Measurements from ENCODE around the gene NLRP9.
A peak's percentile ranks its signal among the peaks of the same experiment; 100 is the strongest.

Gene NLRP9

GRCh38 chr19:55687281-55688201 lies 50.7 kb downstream of the NLRP9 start:
- no peak for DNase-seq (ENCODE audit: low spot score)

DNA sequence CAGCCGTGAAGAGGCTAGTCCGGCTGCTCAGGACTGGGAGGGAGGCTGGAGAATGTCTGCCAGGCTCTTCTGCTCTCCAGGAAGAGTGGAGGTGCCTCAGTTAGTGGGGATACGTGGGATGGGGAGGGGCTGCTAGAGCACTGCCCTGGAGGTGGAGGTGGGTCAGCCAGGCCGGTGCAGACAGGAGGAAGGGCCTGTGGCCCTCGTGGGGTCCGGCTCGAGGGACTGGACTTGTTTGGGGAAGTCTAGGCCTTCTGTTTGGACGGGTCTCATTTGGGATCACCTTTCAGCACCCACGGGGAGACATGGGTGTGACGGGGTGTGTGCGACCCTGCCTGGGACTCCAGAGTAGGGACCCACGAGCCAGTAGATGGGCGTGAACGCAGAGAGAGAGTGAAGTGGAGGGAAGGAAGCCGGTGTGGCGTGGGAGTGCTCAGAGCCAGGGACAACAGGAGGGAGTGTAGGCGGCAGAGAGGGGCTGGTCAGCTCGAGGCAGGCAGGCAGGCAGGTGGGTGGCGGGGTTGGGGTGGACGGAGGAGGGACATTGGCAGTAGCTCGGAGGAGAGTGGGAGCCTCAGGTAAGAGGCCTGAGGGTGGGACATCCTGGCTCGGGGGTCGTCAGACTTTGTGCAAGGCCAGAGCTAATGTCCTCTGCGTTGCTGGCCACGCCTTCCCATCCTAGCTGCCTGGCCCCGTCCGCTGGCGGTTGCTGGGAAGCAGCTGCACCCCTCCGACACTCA lies 51.7 kb downstream of the NLRP9 start:
- no peak for DNase-seq (ENCODE audit: low spot score)

DNA sequence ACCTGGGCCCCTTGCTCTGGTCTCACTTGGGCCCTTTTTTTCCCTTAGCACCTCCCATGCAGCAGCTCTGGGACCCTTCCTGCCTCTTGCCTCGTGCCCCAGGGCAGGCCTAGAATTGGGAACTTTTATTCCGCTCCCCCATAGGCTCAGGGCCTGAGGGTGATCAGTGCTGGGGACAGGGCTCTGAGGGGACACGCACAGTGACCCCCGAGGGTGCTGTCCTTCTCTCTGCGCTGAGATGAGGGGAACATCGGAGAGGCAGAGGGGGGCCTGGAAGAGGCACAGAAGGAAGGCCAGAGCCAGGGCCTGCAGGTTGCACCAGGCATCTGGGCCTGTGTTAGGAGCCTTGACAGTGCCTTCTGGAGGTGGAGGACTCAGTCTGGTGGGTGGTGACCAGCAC lies 52.4 kb downstream of the NLRP9 start:
- DNase-seq (ENCODE audit: low spot score) = no peak

DNA sequence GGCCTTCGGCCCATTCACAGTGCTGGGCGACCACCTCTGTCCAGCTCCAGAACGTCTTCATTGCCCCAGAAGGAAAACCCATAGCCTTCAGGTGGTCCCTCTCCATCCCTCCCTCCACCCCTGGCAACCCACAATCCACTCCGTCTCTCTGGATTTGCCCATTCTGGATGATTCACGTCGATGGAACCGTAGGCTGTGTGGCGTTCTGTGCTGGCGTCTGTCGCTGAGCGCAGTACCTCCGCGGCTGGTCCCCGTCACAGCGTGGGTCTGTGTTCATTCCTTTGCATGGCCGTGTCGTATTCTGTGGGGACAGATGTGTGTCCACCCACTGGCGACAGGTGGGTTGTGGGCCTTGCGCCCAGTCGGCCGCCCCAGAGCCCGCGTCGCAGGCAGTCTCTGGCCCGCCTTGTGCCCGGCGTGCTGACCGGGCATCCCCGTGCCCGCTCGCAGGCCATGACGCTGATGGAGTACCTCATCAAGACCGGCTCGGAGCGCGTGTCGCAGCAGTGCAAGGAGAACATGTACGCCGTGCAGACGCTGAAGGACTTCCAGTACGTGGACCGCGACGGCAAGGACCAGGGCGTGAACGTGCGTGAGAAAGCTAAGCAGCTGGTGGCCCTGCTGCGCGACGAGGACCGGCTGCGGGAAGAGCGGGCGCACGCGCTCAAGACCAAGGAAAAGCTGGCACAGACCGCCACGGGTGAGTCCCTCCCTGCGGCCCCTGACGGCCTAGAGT lies 53.1 kb downstream of the NLRP9 start:
- no peak for DNase-seq (ENCODE audit: low spot score)

DNA sequence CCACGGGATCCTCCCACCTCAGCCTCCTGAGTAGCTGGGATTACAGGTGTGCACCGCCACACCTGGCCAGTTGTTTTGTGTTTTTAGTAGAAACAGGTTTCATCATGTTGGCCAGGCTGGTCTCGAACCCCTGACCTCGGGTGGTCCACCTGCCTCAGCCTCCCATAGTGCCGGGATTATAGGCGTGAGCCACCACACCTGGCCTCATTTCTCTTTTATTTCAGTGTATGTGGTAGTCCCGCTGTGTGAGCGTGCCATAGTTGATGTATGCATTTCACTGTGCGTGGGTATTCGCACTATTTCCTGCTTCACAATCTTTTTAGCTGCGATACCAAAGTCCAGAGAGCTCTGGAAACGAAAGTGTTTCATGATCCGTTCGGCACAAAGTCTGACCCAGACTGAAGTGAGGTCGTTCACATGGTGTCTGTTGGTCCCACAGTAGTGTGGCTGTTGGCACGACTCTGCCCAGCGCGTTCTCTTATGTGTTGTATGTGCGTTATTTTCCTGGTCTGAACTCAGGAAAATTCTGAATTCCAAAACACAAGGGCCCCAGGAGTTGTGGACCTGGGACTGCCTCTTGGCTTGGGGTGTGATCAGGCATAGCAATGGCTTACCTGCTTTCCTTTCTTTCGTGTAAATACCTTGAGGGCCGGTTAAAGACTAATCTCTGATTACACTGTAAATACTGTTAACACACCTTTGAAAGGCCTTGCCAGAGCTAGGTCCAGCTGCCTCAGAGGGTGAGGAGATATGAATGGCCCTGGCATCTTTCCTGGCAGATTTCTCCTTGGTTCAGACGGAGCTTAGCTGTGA lies 54.5 kb downstream of the NLRP9 start:
- no peak for DNase-seq (ENCODE audit: low spot score)

- DNase-seq (ENCODE audit: low spot score) = no peak
Observed at GRCh38 chr19:55681131-55682092, 56.8 kb downstream of the NLRP9 start.

GRCh38 chr19:55680339-55681130 lies 57.7 kb downstream of the NLRP9 start:
- no peak for DNase-seq (ENCODE audit: low spot score)

DNA sequence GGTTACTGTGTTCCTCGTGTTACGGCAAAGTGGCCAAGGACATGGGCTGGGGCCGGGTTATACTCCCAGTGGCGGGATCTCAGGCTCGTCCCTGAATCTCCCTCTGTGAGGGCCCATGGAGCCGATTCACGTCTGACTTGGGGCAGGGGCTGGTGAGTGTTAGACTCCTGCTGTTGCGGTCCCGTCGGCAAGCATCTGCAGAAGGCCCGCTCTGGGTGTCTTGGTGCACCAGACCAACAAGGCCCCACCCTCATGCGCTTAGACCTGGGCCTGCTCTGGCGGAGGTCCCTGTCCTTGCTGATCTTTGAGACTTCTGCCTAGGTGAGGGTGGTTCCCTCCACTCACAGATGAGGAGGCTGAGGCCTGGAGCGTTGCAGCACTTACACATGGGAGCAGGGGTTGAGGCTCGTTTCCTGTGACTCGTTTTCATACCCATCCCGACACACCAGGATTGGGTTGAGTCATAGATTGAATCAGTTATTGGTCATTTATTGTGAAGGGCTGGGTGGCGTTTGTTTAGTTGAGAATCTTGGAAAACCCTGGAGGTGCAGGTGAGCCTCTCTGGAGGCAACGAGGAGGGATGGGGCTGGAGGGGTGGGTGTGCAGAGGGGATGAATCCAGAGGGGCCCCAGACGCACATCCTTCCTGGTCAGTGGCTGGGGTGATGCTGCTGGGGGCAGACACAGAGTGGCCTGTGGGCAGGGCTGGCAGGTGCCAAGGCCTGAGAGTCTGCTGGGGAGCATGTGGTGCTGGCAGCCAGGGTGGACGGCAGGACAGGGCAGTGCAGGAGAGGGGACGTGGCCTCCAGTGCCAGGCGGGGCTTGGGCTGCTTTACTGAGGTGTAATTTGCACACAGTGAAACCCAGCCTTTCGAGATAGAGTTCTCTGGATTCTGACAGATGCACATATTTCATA lies 58.6 kb downstream of the NLRP9 start:
- DNase-seq (ENCODE audit: low spot score) = no peak

DNA sequence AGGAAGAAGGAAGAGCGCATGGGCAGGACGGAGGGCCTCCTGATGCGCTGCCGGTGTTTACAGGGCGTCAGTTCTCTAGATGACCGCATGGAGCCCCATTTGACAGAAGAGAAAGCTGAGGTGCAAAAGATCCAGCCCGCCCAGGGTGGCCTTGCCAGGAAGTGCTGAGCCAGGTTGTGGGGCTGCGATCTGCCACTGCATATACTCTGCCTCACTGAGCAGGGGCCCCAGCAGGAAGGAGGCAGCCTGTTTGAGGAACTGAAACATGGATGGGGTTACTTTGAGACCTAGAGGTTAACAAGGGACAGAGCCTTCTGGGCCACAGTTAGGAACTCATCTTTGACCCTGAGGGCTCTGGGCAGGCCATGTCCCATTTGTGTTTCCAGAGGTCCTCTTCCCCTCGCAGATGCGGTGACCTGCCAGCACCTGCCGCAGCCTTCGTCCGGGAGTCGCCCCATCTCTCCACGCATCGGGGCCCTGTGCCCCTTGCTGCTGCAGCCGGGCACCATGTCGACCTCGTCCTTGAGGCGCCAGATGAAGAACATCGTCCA lies 60.0 kb downstream of the NLRP9 start:
- no peak for DNase-seq (ENCODE audit: low spot score)

GRCh38 chr19:55677572-55678028 lies 60.6 kb downstream of the NLRP9 start:
- no peak for DNase-seq (ENCODE audit: low spot score)

GRCh38 chr19:55676889-55677505 lies 61.2 kb downstream of the NLRP9 start:
- no peak for DNase-seq (ENCODE audit: low spot score)

DNA sequence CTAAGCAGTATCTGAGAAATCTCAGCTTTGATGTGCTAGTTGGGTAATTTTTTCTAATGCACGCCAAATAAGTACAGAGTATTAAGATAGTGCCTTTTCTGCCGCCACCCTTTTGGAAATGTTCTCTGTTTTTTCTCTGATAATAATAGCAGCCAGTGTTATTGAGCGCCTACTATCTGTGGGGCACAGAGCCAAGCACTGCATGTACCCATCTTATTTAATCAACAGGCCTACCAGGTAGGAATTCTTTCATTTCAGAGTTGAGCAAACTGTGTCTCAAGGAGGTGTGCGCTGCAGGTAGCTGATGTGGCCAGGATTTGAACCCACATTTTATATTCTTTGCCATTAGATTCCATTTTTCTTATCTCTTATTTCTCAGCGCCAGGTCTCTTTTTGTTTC lies 61.8 kb downstream of the NLRP9 start:
- DNase-seq (ENCODE audit: low spot score) = peak; percentile 58

- DNase-seq (ENCODE audit: low spot score) = no peak
Observed at GRCh38 chr19:55675661-55676354, 62.4 kb downstream of the NLRP9 start.

DNA sequence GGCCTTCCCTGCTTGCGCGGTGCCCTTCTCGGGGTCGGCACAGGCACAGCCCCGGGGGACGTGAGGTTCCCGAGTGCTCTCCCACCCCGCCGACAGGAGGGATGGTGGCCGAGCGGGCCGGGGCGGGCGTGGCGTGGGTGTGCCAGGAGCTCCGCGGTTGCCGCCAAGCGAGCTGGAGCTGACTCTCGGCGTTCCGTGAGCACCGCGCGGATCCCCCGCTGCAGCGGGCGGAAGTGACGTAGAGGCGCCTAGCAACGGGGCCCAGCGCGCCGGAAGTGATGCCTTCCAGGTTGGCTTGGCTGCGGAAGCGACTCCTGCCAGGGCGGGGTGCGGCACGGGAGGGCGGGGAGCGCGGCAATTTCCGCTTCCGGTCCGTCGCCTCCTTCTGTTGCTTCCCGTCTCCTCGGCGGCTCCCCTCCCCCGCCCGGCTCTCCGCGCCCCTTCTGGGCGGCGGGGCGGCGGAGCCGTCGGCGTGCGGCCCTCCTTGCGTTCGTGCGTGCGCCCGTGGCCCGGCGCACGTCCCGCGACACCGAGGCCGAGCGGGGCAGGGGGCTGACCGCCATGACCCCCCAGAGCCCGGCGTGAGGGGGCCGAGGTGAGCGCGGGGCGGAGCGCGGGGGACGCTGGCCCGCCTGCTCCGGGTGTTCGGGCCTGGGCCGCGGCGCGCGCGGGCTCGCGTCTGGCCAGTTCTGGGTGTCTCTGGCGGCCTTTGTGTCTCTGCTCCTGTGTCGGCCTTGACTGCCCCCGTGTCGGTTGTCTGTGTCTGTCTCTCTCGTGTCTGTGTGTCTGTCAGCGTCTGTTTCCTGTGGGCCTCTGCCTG lies 63.2 kb downstream of the NLRP9 start, which contains the start of gene EPN1:
EPN1 (plus strand) TSS at position 386 of the 820 bp plus-strand sequence. CDS start 3,402 bp downstream, outside the sequence.
- DNase-seq (ENCODE audit: low spot score) = peak; percentile 96

- DNase-seq (ENCODE audit: low spot score) = no peak
Observed at GRCh38 chr19:55674459-55674840, 63.8 kb downstream of the NLRP9 start.

- no peak for DNase-seq (ENCODE audit: low spot score)
Observed at GRCh38 chr19:55673889-55674288, 64.3 kb downstream of the NLRP9 start.

All from hematopoietic multipotent progenitor cell treated with erythropoietin and hydrocortisone succinate and interleukin-3 and kit ligand, for 15 days (in vitro differentiated cells).